A673 (cell line): ENCODE data around the gene TNFSF4.
"Not testable (repeated sequence)": the region's sequence is repeated elsewhere in the genome, so short reads cannot be mapped to it uniquely, and the experiment has no call there.

ENCODE experiments used
- CTCF ChIP-seq: fragments of 300-800, 200-600 bp; sonication (generic); conservative IDR thresholded peaks from 2 replicates; pipeline ENCODE4 v1.5.1; 2017; ENCODE audit warnings: low read depth, mild to moderate bottlenecking, antibody characterized with exemption, low read length, moderate library complexity, mixed read lengths
- EZH2 ChIP-seq: fragments of 200-600 bp; sonication (generic); IDR thresholded peaks from 2 replicates; pipeline ENCODE4 v1.6.1; 2017; ENCODE audit warnings: borderline replicate concordance, low read depth, mild to moderate bottlenecking, mixed read lengths, antibody characterized with exemption, low read length; ENCODE audit not compliant: poor library complexity, severe bottlenecking

DNA sequence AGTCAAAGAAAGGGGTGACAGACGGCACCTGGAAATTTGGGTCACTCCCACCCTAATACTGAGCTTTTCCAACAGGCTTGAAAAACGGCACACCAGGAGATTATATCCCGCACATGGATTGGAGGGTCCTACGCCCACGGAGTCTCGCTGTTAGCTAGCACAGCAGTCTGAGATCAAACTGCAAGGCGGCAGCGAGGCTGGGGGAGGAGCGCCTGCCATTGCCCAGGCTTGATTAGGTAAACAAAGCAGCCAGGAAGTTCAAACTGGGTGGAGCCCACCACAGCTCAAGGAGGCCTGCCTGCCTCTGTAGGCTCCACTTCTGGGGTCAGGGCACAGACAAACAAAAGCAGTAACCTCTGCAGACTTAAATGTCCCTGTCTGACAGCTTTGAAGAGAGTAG lies 53.2 kb downstream of the TNFSF4 start:
- TF ChIP-seq CTCF, EZH2: not testable (repeated sequence)
